H9 (cell line): ENCODE data around the gene SETD5. TPM values are rescaled to one million over a fixed set of nuclear protein-coding genes. Genes with fewer than 3 reads are reported as not detected.

Experiments used
- DNase-seq: peaks from one replicate; pipeline ENCODE4 v3.0.0-alpha.2; 2017
- H2AFZ ChIP-seq: one replicate; pipeline ENCODE4 v1.6.1; 2013; ENCODE audit warnings: mild to moderate bottlenecking, low read length, control low read depth, moderate library complexity
- H2AK5ac ChIP-seq: 2 replicates; pipeline ENCODE4 v1.6.1; 2013; ENCODE audit warnings: low read length, control low read depth, mixed read lengths; ENCODE audit not compliant: insufficient read length
- H2BK120ac ChIP-seq: one replicate; pipeline ENCODE4 v1.6.1; 2013; ENCODE audit warnings: low read depth, mild to moderate bottlenecking, low read length, control low read depth, inconsistent platforms; ENCODE audit not compliant: poor library complexity, severe bottlenecking
- H2BK12ac ChIP-seq: 2 replicates; pipeline ENCODE4 v1.6.1; 2013; ENCODE audit warnings: low read length, control low read depth, mixed read lengths, low read depth; ENCODE audit not compliant: insufficient read length
- H2BK15ac ChIP-seq: 2 replicates; pipeline ENCODE4 v1.6.1; 2013; ENCODE audit warnings: low read depth, low read length, control low read depth
- H2BK20ac ChIP-seq: one replicate; pipeline ENCODE4 v1.6.1; 2013; ENCODE audit warnings: low read depth, mild to moderate bottlenecking, low read length, control low read depth, inconsistent platforms; ENCODE audit not compliant: poor library complexity, severe bottlenecking
- H2BK5ac ChIP-seq: 2 replicates; pipeline ENCODE4 v1.6.1; 2013; ENCODE audit warnings: low read length, control low read depth, mixed read lengths; ENCODE audit not compliant: insufficient read length
- H3K14ac ChIP-seq: 2 replicates; pipeline ENCODE4 v1.6.1; 2013; ENCODE audit warnings: low read length, control low read depth; ENCODE audit not compliant: insufficient read depth
- H3K18ac ChIP-seq: 2 replicates; pipeline ENCODE4 v1.6.1; 2013; ENCODE audit warnings: low read depth, mild to moderate bottlenecking, mixed read lengths, low read length, control low read depth; ENCODE audit not compliant: insufficient read length
- H3K23ac ChIP-seq: 2 replicates; pipeline ENCODE4 v1.6.1; 2013; ENCODE audit warnings: low read length, control low read depth, mixed read lengths, low read depth; ENCODE audit not compliant: insufficient read length
- H3K23me2 ChIP-seq: 2 replicates; pipeline ENCODE4 v1.6.1; 2013; ENCODE audit warnings: low read depth, mild to moderate bottlenecking, mixed read lengths, low read length, control low read depth; ENCODE audit not compliant: insufficient read length, poor library complexity, severe bottlenecking
- H3K27ac ChIP-seq: 2 replicates; pipeline ENCODE4 v1.5.1; 2013; ENCODE audit warnings: low read length, control low read depth, mixed read lengths, low read depth; ENCODE audit not compliant: insufficient read length
- H3K27me3 ChIP-seq: 2 replicates; pipeline ENCODE4 v1.6.1; 2013; ENCODE audit warnings: low read length, control low read depth, inconsistent platforms; ENCODE audit not compliant: insufficient read depth
- H3K4ac ChIP-seq: 2 replicates; pipeline ENCODE4 v1.6.1; 2013; ENCODE audit warnings: low read depth, mild to moderate bottlenecking, control low read depth, inconsistent platforms, low read length, moderate library complexity
- H3K4me1 ChIP-seq: 2 replicates; pipeline ENCODE4 v1.6.1; 2013; ENCODE audit warnings: low read length, control low read depth, inconsistent platforms; ENCODE audit not compliant: insufficient read depth
- H3K4me2 ChIP-seq: 2 replicates; pipeline ENCODE4 v1.6.1; 2013; ENCODE audit warnings: low read length, control low read depth, mixed read lengths; ENCODE audit not compliant: insufficient read length, insufficient read depth
- H3K56ac ChIP-seq: 2 replicates; pipeline ENCODE4 v1.6.1; 2013; ENCODE audit warnings: low read depth, mild to moderate bottlenecking, mixed read lengths, low read length, control low read depth; ENCODE audit not compliant: insufficient read length
- H3K79me1 ChIP-seq: 2 replicates; pipeline ENCODE4 v1.6.1; 2013; ENCODE audit warnings: low read depth, mild to moderate bottlenecking, moderate library complexity, low read length, control low read depth, inconsistent platforms; ENCODE audit not compliant: insufficient read depth, poor library complexity, severe bottlenecking
- H3K79me2 ChIP-seq: 2 replicates; pipeline ENCODE4 v1.6.1; 2013; ENCODE audit warnings: low read length, control low read depth, inconsistent platforms; ENCODE audit not compliant: insufficient read depth
- H3K9ac ChIP-seq: 2 replicates; pipeline ENCODE4 v1.6.1; 2013; ENCODE audit warnings: low read length, control low read depth, mixed read lengths; ENCODE audit not compliant: insufficient read length; ENCODE audit errors: extremely low read depth
- H3K9me3 ChIP-seq: one replicate; pipeline ENCODE4 v1.6.1; 2013; ENCODE audit warnings: low read depth, low read length, inconsistent platforms; ENCODE audit not compliant: control insufficient read depth
- H3T11ph ChIP-seq: one replicate; pipeline ENCODE4 v1.6.1; 2013; ENCODE audit warnings: mild to moderate bottlenecking, low read length, control low read depth, inconsistent platforms
- H4K20me1 ChIP-seq: one replicate; pipeline ENCODE4 v1.6.1; 2013; ENCODE audit not compliant: control insufficient read depth, insufficient read length, insufficient read depth
- H4K5ac ChIP-seq: 2 replicates; pipeline ENCODE4 v1.6.1; 2013; ENCODE audit warnings: low read depth, mild to moderate bottlenecking, mixed read lengths, low read length, control low read depth; ENCODE audit not compliant: insufficient read length
- H4K8ac ChIP-seq: replicated peaks from 2 replicates; pipeline ENCODE4 v1.6.1; 2013; ENCODE audit warnings: low read length, control low read depth, mixed read lengths, low read depth; ENCODE audit not compliant: insufficient read length
- H4K91ac ChIP-seq: 2 replicates; pipeline ENCODE4 v1.6.1; 2013; ENCODE audit warnings: low read depth, mild to moderate bottlenecking, moderate library complexity, mixed read lengths, low read length, control low read depth; ENCODE audit not compliant: insufficient read length
- H3K27ac Mint-ChIP-seq, 3 experiments: 2 replicates in 2 of 3; 3 replicates in 1 of 3; pipeline ENCODE4 v1.8.0; 2020 to 2021; ENCODE audit warnings: mixed read lengths in 3 of 3, mild to moderate bottlenecking in 1 of 3, moderate library complexity in 1 of 3
- H3K27me3 Mint-ChIP-seq: 2 replicates; pipeline ENCODE4 v1.8.0; 2021; ENCODE audit warnings: low read depth, mild to moderate bottlenecking, moderate library complexity, mixed read lengths
- H3K36me3 Mint-ChIP-seq, 3 experiments: 2 replicates in 2 of 3; 3 replicates in 1 of 3; pipeline ENCODE4 v1.8.0; 2020 to 2021; ENCODE audit warnings: low read depth in 3 of 3, mixed read lengths in 3 of 3; ENCODE audit not compliant: insufficient read depth in 1 of 3
- H3K4me1 Mint-ChIP-seq, 2 experiments: 2 replicates each; pipeline ENCODE4 v1.8.0; 2020; ENCODE audit warnings: mixed read lengths in 2 of 2
- H3K4me3 Mint-ChIP-seq, 2 experiments: 2 replicates in 1 of 2; 3 replicates in 1 of 2; pipeline ENCODE4 v1.8.0; 2020 to 2021; ENCODE audit warnings: mild to moderate bottlenecking in 2 of 2, mixed read lengths in 2 of 2, moderate library complexity in 1 of 2
- H3K9me3 Mint-ChIP-seq, 2 experiments: 2 replicates in 1 of 2; 3 replicates in 1 of 2; pipeline ENCODE4 v1.8.0; 2020; ENCODE audit warnings: mild to moderate bottlenecking in 2 of 2, mixed read lengths in 2 of 2, moderate library complexity in 1 of 2
- WGBS: extraction: QIAGEN DNeasy Blood & Tissue Kit; methylation state at CpG from one replicate; pipeline ENCODE4 v1.1.7; 2013; ENCODE audit warnings: missing lambda C conversion rate, low lambda C conversion rate, mixed read lengths; ENCODE audit not compliant: insufficient read length; ENCODE audit errors: extremely low coverage; 5-methylcytosine and 5-hydroxymethylcytosine counted together
- total RNA-seq: library from RNA; stranded (reverse); gene quantifications from 2 replicates; pipeline ENCODE4 v1.2.1, GENCODE V29; 2021
- TF ChIP-seq, protein P1 (sequence below): fragments of 200-600 bp; sonication (generic); conservative IDR thresholded peaks from 3 replicates; pipeline ENCODE4 v1.8.0; 2021; ENCODE audit warnings: antibody characterized with exemption, mild to moderate bottlenecking

Gene SETD5
- total RNA-seq, 1 experiment from 2014 or later, result 207 TPM

DNA sequence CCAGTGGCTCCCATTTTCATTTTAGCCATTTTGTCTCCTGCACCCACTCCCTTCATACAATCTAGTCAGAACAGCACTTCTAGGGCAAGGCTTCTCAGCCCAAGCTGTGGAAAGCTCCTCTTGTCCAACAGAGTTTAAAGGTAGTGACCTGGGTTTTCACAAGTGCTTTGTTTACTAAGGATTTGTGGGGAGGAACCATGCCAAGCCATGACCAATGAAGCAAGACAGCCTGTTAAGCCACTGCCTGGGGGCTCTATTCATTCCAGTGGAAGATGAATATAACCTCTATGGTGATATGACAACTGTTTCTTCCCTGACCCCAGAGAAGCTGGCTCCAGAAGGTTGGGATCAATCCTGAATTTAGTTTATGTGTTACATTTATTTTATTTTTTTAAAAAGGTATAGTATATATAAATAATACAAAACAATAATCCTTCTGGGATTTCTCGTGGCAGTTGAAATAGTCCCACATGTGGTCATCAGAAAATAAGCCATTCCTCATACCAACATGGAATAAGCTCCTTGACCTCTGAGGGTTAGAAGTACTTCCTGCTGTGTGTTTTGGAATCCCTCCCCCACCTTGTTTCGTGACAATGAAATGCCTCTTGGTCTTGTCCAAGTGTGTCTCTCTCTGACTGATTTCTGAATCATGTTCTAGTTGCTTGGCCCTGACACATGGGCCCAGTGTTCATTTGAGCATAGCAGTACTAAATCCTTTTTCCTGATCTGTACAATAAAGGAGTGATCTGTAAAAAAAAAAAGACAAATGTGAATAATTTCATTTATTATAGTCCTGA, 47.9 kb upstream of the SETD5 start:
- Histone ChIP-seq H3K23ac (no peak overlapping the region), H4K91ac (no peak overlapping the region), H3K9ac (no peak overlapping the region), H3T11ph (no peak overlapping the region), H2BK12ac (no peak overlapping the region), H3K18ac (no peak overlapping the region), H3K4me1 (peaks cover 8% of the 10 kb centered on the region), H4K20me1 (no peaks in the 10 kb centered on the region), H2BK5ac (no peak overlapping the region), H3K79me2 (no peaks in the 10 kb centered on the region), H2BK20ac (no peak overlapping the region), H4K5ac (no peak overlapping the region), H3K27ac (no peak overlapping the region), H3K14ac (no peak overlapping the region), H3K4me2 (no peak overlapping the region), H4K8ac (no peak overlapping the region), H2BK120ac (no peak overlapping the region), H3K9me3 (no peaks in the 10 kb centered on the region), H3K27me3 (no peaks in the 10 kb centered on the region), H3K56ac (no peak overlapping the region), H3K79me1 (no peaks in the 10 kb centered on the region), H3K23me2 (no peaks in the 10 kb centered on the region), H3K4ac (no peak overlapping the region), H2AFZ (no peak overlapping the region), H2BK15ac (no peak overlapping the region), H2AK5ac (no peak overlapping the region)
- Mint-ChIP-seq H3K27ac (peak overlapping the region in 1 of 3 experiments; percentile 37; a peak in 2 of 7 replicates), H3K4me1 (peaks cover 35 to 50% of the 10 kb centered on the region in 2 experiments), H3K36me3 (peaks cover 0 to 4% (median 0%) of the 10 kb centered on the region in 3 experiments; a peak in 1 of 7 replicates), H3K27me3 (no peaks in the 10 kb centered on the region), H3K9me3 (no peaks in the 10 kb centered on the region), H3K4me3 (no peak overlapping the region)
- TF ChIP-seq, protein P1, sequence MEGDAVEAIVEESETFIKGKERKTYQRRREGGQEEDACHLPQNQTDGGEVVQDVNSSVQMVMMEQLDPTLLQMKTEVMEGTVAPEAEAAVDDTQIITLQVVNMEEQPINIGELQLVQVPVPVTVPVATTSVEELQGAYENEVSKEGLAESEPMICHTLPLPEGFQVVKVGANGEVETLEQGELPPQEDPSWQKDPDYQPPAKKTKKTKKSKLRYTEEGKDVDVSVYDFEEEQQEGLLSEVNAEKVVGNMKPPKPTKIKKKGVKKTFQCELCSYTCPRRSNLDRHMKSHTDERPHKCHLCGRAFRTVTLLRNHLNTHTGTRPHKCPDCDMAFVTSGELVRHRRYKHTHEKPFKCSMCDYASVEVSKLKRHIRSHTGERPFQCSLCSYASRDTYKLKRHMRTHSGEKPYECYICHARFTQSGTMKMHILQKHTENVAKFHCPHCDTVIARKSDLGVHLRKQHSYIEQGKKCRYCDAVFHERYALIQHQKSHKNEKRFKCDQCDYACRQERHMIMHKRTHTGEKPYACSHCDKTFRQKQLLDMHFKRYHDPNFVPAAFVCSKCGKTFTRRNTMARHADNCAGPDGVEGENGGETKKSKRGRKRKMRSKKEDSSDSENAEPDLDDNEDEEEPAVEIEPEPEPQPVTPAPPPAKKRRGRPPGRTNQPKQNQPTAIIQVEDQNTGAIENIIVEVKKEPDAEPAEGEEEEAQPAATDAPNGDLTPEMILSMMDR, result no peak
- no peak for DNase-seq
- no CpG with 5 or more reads among the region's 2 CpGs for WGBS
